K562 (cell line): ENCODE measurements around the gene COL15A1.

Experiments used
- E2F5 ChIP-seq: sonication (generic); formaldehyde crosslinking; IDR thresholded peaks from 2 replicates; pipeline ENCODE4 v1.8.0; 2022; ENCODE audit warnings: mild to moderate bottlenecking, missing genetic modification reagents
- GMEB1 ChIP-seq: fragments of 250-450 bp; sonication (Bioruptor Pico); IDR thresholded peaks from 2 replicates; pipeline ENCODE4 v1.4.0; 2020; ENCODE audit warnings: mild to moderate bottlenecking
- MTA2 ChIP-seq: fragments of 450-650 bp; IDR thresholded peaks from 2 replicates; pipeline ENCODE4 v1.6.1; 2016; ENCODE audit warnings: low read depth
- SIN3A ChIP-seq, 2 experiments: fragments of 150-350 bp in 1 of 2; IDR thresholded peaks; 2 replicates each; pipeline ENCODE4 v1.6.1; 2011 to 2016; ENCODE audit warnings: borderline replicate concordance in 2 of 2, low read depth in 2 of 2, low read length in 2 of 2, mild to moderate bottlenecking in 2 of 2, moderate library complexity in 2 of 2; ENCODE audit not compliant: control insufficient read depth in 1 of 2
- STAG1 ChIP-seq: sonication (generic); formaldehyde crosslinking; IDR thresholded peaks from 2 replicates; pipeline ENCODE4 v1.5.0; 2020; ENCODE audit warnings: missing genetic modification reagents, borderline replicate concordance

GRCh38 chr9:99051851-99052250, 108.1 kb downstream of the COL15A1 start:
- TF ChIP-seq GMEB1 (CRISPR knock-in tag) (no peak), STAG1 (CRISPR knock-in tag) (no peak), SIN3A (IDR thresholded peaks at IDR 0.05; ENCODE audit: borderline replicate concordance in 2 of 2, control insufficient read depth in 1 of 2, low read depth in 2 of 2, low read length in 2 of 2) (no peak), E2F5 (no peak), MTA2 (no peak)
